ENCODE data around the gene MICAL3.

Gene MICAL3

GRCh38 chr22:17787241-17787640, 237.1 kb downstream of the MICAL3 start:
- DNase-seq = no peak

DNA sequence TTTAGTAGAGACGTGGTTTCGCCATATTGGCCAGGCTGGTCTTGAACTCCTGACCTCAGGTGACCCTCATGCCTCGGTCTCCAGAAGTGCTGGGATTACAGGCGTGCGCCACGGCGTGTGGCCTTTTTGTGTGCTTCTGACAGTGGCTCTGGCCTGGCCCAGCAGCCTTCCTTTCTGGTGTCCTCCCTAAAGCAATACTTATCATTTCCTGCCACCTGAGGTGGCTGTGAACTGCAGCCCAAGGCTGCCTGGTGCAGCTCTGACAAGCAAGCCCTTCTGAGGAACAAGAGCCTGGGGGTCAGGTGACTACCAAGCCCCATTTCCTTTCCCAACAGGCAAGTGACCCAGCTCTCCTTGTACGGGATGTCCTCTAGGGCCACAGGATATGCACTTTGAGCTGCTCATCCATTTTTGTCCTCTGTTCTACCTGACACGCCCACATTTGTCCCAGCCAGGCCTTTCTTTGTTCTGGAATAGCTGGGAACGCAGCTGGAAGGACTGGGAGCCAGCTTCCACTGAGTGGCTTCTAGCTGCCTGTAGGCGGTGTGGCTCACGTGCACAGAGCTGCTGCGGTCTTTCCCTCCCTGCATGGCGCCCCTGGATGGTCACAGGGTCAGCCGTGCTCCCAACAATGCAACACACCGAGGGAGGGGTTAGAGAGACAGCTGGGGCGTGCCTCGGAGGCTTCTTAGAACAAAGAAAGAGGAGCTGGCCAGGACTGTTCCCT, 237.8 kb downstream of the MICAL3 start:
- DNase-seq = no peak

GRCh38 chr22:17785185-17786184, 238.9 kb downstream of the MICAL3 start:
- DNase-seq = no peak

- no peak for DNase-seq
Measured at GRCh38 chr22:17784776-17785175, 239.6 kb downstream of the MICAL3 start.

DNA sequence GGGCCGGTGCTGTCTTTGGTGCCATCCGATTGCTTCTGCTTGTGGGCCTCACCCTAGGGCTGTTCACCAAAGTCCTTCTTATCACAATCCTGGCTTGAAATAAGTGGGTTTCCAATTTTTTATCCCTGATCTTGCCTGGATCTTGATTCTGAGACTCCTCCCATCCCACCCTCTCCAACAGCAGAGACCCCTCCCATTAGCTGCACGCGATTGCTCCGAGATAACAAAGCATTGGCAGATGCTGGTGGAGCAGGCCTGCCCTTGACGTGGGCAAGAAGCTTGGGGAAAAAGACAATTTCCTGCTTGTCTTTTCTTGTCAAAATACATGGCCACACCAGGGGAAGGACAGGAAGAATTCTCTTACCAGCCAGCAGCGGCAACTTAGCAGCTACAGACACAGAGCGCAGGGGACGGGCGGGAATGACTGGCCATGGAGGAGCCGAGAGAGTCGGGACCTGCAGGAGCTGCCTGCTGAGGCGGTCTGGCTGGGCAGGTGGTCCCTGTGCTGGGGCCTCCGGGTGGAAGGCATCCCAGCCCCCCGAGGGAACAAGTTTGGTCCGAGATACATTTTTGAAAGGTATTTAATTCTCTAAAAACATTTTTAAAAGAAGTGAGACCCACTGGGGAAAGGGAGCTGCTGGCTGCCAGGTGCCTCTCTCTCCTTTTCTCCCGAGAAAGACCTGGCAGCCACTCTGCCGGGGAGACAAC, 240.4 kb downstream of the MICAL3 start:
- no peak for DNase-seq

DNA sequence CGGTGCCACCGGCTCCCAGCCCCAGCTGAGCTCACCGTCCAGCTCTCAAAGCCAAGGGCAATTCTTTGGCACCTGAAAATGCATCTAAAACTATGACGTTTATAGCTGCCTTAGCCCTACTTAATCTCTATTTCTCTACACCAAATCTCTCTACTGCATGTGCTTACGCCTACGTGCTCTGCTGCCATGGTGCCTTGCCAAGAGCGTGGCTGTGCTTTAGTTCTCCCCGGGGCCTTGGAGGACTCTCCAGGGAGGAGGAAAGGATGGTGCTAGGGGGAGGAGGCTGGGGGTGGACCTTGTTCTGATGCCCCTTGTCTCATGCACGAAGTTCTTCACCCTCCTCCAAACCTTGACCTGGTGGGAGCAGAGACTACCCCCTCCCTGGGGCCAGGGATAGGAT, 241.0 kb downstream of the MICAL3 start:
- no peak for DNase-seq

DNA sequence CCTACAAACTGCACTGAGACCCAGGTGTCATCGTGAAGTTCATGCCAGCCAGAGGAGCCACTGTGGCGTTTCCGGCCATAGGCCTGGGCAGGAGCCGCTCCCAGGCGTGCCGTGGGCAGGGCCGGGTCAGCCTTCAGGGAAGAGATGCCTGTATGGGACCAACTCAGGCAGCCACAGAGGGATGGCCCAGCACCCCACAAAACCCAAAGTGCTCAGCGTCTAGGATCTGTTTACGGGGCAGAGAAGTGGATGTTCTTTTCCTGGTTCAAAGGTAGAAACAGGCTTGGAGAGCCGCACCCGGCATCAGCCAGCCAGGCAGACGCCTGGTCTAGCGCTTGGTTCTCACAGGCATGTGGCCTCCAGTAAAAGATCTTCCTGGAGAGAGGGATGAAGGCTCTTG, 241.7 kb downstream of the MICAL3 start:
- DNase-seq = no peak

DNA sequence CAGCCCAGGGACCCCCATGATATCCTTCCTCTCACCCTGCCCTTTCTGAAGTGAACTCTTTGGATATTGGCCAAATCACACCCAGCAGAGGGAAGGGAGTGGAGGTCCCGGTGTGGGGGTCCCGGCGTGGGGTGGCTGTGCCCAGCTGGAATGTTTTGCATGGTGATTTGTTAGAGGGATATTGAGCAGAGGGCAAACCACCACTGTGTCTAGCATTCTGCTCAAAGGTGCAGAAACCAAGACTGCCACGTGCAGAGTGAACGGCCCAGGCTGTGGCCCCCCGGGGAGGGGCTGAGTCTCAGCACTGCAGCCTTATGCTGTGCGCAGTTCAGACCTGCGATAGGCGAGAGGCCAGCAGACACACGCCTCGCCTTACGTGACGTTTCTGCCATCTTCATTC, 242.2 kb downstream of the MICAL3 start:
- no peak for DNase-seq

- no peak for DNase-seq
Measured at GRCh38 chr22:17781319-17782031, 242.9 kb downstream of the MICAL3 start.

GRCh38 chr22:17780741-17781318, 243.5 kb downstream of the MICAL3 start:
- DNase-seq = no peak

- DNase-seq = no peak
Measured at GRCh38 chr22:17780116-17780740, 244.1 kb downstream of the MICAL3 start.

GRCh38 chr22:17779286-17780115, 244.9 kb downstream of the MICAL3 start:
- no peak for DNase-seq

DNA sequence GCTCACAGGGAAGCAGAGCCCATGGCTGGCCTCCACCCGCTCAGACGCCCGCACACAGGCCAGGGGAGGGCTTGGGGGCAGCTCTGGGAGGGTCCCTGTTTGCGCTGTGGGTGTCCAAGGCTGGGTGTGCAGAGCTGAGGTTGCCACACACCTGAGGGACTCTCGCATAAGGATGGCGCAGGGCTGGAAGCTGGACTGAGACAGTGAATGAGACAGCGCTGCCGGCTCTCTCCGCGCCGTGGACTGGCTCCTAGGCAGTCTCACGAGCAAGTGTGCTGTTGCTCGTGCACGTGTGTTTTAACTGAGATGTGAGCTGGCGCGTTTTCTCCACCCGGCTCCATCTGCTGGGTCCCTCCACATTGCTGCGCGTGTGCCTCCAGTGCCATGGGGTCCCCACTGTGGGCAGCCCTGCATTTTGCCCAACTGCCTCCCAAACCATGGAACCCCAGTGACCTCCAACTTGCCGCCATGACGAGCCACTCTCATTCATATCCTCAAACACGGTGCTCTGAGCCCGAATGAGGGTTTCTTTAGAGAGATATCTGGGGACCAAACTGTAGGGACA, 245.9 kb downstream of the MICAL3 start:
- no peak for DNase-seq

DNA sequence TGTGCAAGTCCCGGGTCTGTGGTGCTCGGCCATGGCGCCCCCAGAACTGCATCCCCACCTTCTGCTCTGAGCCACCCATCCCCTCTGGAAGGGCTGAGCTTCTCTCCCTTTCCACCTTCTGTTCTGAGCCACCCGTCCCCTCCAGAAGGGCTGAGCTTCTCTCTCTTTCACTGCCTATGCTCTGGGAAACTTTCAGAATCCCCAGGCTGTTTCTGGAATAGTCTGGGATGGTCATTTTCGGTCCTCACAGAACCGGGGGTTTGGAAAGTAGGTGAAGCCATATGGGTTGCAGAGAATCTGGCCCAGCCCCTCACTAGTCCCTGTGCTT, 246.7 kb downstream of the MICAL3 start:
- no peak for DNase-seq

- no peak for DNase-seq
Measured at GRCh38 chr22:17777005-17777716, 247.2 kb downstream of the MICAL3 start.

DNA sequence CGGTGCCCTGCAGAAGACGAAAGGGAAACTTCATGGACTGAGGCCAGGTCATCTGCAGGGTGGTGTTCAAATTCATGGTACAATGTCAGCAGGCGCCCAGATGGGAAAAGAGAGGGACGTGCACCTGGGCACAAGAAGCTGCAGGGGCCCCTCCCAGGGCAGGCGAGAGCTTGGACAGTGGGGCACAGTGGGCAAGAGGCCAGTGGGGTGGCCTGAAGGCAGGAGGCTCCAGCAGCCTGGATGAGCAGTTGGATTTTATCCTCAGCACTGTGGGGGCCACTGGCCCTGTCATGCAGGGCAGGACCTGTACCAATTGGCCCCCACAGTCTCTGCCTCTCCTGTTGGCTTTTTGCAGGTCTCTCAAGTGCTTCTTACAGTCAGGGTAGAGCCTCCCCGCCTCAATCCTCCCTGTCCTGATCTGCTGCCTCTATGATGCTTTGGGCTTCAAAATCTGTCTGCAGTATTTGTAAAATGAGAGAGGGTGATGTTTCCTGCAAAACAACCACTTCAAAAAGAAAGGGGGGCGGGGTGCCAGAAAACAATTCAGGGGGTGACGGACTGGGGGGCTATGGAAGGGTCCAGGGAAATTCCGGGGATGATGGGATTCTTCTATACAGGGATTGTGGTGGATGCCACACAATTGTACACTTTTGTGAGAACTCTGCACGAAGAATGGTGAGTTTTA, 248.4 kb downstream of the MICAL3 start:
- no peak for DNase-seq

GRCh38 chr22:17774926-17775685, 249.3 kb downstream of the MICAL3 start:
- DNase-seq = no peak

DNA sequence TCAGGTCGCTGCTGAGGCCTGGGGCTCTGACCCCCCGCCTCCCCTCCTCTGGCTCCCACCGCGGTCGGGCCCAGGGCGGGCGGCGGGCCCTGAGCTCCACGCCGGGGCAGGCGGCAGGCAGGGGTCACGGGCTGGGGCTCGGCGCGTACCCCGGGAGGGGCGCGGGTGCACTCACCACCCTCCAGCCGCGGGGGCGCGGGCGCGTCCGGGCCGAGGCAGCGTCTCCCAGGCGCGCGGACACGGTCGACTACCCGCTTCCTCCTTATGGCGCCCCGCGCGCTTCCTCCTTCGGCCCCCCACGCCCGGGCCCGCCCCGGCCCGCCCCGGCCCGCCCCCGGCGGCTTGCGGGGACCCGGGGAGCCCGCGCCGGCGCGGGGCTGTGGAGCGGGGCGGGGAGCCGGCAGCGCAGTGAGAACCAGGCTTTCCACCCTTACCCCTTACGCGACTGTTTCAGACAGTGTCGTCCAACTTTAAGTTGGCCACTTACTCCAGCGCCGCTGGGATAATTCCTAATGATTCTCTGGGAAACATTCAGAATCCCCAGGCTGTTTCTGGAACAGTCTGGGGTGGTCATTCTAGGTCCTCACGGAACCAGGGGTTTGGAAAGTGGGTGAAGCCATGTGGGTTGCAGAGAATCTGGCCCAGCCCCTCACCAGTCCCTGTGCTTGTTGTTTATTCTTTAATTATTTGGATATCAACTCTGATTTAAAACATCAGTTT, 250.0 kb downstream of the MICAL3 start, which contains the start of gene BID:
Gene BID, minus strand, starts transcription at position 264 of the 720 bp plus-strand sequence. CDS start 24,353 bp downstream, outside the sequence.
- DNase-seq = no peak

Data from NCI-H524 treated with DMSO at 0.1 percent for 48 hours (cell line).